Posterior vena cava (tissue), 2 donors: ENCODE measurements around the gene GRK1. TPM values are rescaled to one million over a fixed set of nuclear protein-coding genes. Genes with fewer than 3 reads are reported as not detected.
"Not testable (repeated sequence)": the region's sequence is repeated elsewhere in the genome, so short reads cannot be mapped to it uniquely, and the experiment has no call there.

Experiments used
- DNase-seq: peaks from one replicate; pipeline ENCODE4 v3.0.0-alpha.2; 2020; ENCODE audit warnings: low spot score
- intact Hi-C, 2 donors: fragments of 100-400 bp; cut with DNase I; formaldehyde crosslinking; loops; one replicate each; pipeline versions ENCODE4 v1.14.1 to v1.14.2; 2022 to 2023
- long read RNA-seq, 2 donors: library from polyadenylated mRNA; unstranded; transcript quantifications; one replicate each; pipeline ENCODE4 v2.0.0, GENCODE V29; 2020 to 2021
- total RNA-seq, 2 donors: library from RNA; stranded (reverse); fragmentation: NEBNext Ultra II Directional; extraction: Animal tissue kit (Norgen Biotek cat#: 25700); gene quantifications; one replicate each; pipeline ENCODE4 v1.2.1, GENCODE V29; 2021
- donor health status: DM: yes; HTN: yes; CAD: no.
- donor health status: DM: yes; HTN: yes; CAD: no.

The GRK1 gene
- not detected for total RNA-seq
- long read RNA-seq, donor 1, result 0 reads
- long read RNA-seq, donor 2, result 0 reads

DNA sequence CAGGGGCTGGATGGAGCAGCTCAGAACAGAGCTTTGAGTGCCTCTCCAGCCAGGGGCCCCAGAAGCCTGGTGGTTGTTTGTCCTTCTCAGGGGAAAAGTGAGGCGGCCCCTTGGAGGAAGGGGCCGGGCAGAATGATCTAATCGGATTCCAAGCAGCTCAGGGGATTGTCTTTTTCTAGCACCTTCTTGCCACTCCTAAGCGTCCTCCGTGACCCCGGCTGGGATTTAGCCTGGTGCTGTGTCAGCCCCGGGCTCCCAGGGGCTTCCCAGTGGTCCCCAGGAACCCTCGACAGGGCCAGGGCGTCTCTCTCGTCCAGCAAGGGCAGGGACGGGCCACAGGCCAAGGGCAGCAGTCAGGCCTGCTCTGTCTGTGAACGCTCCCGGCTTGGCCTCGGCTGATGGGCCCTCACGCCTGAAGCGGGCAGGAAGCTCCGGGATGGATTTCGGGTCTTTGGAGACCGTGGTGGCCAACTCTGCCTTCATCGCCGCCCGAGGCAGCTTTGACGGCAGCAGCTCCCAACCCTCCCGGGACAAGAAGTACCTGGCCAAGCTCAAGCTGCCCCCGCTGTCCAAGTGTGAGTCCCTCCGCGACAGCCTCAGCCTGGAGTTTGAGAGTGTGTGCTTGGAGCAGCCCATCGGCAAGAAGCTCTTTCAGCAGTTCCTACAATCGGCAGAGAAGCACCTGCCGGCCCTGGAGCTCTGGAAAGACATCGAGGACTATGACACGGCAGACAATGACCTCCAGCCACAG, at the start of gene GRK1:
Gene GRK1, plus strand, starts transcription at position 269 of the 751 bp plus-strand sequence. Its CDS starts 168 bp downstream, at position 437.
- DNase-seq, result peak; percentile 79
- intact Hi-C loops, result no loop called here

DNA sequence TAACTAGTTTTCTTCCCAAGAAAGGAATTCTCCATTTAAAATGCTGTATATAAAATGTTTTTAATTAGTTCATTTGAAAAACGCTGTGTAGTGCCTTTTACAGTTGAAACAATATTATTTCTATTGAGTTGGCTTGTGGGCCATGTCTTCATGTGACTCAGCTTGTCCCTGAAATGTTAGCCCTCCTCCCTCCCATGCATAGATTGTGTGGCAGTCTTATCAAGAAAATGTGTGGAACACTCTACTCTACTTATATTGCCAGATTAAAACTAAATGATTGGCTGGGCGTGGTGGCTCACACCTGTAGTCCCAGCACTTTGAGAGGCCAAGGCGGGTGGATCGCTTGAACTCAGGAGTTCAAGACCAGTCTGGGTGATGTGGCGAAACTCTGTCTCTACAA, 49.1 kb upstream of the GRK1 start:
- intact Hi-C loops, result no loop called here
- DNase-seq, result peak; percentile 48

DNA sequence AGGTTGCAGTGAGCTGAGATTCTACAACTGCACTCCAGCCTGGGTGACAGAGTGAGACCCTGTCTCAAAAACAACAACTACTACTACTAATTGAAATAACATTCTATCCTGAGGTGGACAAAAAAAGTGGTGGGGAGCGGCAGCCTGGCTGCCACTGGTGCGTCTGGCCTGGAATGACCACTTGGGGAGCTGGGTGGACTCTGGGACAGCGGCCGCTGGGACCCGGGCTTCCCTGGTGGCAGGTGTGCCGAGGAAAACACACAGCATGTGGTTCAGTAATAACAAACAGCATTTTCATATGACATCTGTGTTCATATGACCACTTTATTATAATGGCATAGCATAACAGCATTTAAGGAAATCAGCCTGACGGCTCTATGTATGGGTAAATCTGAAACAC, 48.6 kb upstream of the GRK1 start:
- peak; percentile 47 for DNase-seq
- intact Hi-C loops, result no loop called here

DNA sequence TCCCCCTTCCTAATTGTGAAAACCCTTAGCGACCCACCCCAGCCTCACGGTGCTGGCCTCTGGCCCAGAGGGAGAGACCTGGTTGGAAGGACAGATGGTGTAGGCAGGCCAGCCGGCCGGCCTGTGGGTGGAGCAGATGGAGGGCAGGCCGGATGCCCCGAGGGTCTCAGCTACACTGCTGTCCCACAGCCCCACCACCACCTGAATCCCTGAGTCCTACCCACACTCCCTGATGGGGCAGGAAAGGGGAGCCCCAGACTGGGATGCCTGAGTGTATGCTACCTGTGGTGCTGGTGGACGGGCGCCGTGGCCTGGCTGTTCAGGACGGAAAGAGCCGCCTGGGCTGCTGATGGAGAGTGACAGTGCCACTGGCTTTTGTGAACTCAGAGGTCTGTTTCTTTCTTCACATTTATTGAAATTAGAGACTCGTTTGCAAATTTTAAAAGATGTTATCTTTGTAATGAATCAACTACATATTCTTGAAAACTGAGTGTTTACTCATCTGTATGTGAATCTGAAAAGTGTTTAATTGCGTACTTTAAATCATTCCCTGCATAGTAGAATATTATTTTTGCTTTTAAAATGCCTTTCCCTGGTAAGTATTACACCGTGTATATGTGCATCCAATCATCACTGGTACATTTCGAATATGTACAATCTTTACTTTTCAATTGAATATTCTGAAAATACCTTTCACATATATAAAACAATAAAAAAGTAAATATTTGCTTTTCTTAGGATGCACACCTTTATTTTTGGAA, 46.8 kb upstream of the GRK1 start:
- intact Hi-C loops, result no loop called here
- DNase-seq, result peak; percentile 63

DNA sequence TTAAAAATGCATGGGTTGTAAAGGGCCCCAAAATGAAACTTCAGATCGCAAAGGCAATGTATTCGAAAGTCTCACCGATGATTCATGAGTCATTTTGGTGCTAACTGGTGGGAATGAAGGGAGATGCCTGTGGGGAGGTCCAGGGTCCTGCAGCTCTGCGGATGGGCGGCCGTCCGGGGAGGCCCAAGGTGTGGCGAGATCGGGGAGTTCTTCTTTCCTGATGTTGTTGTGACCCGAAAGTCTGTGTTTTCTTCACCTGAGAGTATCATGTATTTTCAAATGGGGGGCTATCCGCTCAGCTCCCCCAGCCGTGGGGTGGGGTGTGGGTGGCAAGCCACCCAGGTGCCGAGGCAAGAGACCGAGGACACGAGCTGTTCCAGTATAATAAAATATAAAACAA, 46.0 kb upstream of the GRK1 start:
- intact Hi-C loops, result no loop called here
- DNase-seq, result peak; percentile 68

DNA sequence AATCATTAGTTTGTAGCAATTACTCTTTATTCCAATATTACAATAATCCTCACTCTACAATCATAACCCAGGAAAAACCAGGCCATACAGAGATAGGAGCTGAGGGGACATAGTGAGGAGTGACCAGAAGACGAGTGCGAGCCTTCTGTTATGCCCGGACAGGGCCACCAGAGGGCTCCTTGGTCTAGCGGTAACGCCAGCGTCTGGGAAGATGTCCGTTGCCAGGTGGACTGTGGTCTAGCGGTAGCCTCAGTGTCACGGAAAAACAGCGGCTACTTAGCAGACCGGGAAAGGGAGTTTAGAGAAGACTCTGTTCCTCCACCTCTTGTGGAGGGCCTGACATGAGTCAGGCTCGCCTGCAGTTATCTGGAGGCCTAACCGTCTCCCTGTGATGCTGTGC, 45.5 kb upstream of the GRK1 start:
- DNase-seq, result peak; percentile 67
- intact Hi-C loops, result not testable (repeated sequence)

DNA sequence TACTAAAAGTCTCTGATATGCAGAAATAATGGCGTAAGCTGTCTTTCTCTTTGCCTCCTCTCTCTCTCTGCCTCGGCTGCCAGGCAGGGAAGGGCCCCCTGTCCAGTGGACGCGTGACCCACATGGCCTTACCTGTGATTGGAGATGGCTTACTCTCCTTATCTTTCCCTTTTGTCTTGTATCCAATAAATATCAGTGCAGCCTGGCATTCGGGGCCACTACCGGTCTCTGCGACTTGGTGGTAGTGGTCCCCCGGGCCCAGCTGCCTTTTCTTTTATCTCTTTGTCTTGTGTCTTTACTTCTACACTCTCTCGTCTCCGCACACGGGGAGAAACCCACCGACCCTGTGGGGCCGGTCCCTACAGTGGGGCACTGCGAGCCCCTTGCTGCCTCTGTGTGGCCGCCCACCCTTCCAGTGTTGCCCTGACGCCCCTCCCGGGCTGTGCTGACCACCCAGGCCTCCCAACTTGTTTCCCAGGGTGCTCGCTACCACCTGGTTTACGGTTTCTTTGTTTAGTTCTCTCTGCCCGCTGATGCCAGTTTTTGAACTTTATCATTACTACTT, 45.0 kb upstream of the GRK1 start:
- DNase-seq, result peak; percentile 66
- intact Hi-C loops, result not testable (repeated sequence)

DNA sequence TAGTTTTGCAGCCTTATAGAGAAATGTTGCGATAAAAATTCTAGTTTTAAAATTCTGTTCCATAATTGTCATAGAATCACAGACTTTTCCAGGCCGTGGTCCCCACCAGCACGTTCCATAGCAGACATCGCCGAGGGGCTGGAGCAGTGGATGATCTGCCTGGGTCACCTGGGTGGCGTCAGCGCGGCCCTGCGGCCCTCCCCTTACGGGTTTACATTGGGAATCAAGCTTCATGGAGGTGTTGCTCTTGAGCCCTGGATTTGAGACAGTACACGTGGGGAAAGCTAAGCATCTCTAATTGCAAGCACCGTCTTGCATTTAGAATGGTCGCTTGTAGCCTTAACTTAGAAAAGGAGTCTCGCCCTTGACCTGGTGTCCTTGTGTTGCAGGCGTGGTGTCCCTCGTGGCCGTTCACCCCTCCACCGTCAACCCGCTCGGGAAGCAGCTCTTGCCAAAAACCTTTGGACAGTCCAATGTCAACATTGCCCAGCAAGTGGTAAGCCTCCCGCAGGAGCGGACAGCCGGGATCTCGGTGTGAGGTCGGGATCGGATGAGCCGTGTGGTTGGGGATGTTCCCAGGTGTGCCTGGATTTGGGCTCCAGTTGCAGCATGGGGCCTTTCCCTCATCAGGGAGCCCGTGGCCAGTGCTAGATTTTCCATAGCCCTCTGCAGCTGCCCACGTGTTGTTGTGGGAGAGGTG, 44.1 kb upstream of the GRK1 start:
- DNase-seq, result peak; percentile 75
- intact Hi-C loops, result no loop called here

DNA sequence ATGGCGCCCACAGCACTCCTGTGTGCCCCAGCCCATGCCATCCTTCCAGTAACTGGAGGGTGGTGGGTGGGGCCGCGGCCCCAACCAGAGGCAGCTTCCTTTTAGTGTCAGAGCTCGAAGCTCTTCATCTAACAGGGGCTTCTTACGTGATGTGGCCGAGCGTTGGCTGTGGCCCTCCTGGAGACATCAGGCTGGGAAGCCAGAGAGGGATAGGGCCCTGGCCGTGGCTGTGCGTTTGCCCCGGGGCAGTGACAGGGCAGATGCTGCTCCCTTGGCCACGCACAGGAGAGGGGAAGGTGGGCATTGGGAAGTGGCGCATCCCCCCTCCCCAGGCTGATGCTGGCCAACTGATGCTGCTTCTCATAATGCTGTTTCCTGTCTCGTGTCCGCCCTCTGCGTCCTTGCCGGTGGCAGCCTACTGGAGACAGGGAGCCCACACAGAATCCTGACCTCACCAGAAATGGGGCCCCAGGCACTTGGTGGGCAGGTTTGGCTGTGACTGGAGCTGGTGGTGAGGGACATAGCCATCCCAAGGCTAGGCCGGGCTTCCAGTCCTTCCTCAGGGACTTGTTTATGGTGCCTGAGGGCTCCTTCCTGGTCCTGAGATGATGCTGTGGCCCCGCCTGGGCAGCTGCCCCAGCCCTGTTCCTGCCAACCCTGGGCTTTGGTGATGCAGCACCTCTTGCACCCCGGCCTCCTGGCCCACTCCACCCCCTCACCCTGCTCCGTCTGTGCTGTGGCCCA, 43.4 kb upstream of the GRK1 start:
- intact Hi-C loops, result no loop called here
- peak; percentile 77 for DNase-seq

DNA sequence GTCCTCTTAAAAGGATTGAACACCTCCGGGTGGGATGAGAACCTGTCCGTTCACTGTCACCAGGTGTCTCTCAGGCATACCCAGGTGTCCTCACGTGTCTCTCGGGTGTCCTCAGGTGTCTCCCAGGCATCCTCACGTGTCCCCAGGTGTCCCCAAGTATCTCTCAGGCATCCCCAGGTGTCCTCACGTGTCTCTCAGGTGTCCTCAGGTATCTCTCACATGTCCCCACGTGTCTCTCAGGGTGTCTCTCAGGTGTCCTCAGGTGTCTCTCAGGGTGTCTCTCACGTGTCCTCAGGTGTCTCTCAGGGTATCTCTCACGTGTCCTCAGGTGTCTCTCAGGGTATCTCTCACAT, 42.8 kb upstream of the GRK1 start:
- DNase-seq, result no peak

DNA sequence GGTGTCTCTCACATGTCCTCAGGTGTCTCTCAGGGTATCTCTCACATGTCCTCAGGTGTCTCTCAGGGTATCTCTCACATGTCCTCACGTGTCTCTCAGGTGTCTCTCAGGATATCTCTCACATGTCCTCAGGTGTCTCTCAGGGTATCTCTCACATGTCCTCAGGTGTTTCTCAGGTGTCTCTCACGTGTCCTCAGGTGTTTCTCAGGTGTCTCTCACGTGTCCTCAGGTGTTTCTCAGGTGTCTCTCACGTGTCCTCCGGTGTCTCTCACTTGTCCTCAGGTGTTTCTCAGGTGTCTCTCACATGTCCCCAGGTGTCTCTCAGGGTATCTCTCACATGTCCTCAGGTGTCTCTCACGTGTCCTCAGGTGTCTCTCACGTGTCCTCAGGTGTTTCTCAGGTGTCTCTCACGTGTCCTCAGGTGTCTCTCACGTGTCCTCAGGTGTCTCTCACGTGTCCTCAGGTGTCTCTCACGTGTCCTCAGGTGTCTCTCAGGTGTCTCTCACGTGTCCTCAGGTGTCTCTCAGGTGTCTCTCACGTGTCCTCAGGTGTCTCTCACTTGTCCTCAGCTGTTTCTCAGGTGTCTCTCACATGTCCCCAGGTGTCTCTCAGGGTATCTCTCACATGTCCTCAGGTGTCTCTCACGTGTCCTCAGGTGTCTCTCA, 42.2 kb upstream of the GRK1 start:
- intact Hi-C loops, DNase-seq: not testable (repeated sequence)

More for the DNA sequence above, 42.8 kb upstream of the GRK1 start:
- intact Hi-C loops, result no loop called here

DNA sequence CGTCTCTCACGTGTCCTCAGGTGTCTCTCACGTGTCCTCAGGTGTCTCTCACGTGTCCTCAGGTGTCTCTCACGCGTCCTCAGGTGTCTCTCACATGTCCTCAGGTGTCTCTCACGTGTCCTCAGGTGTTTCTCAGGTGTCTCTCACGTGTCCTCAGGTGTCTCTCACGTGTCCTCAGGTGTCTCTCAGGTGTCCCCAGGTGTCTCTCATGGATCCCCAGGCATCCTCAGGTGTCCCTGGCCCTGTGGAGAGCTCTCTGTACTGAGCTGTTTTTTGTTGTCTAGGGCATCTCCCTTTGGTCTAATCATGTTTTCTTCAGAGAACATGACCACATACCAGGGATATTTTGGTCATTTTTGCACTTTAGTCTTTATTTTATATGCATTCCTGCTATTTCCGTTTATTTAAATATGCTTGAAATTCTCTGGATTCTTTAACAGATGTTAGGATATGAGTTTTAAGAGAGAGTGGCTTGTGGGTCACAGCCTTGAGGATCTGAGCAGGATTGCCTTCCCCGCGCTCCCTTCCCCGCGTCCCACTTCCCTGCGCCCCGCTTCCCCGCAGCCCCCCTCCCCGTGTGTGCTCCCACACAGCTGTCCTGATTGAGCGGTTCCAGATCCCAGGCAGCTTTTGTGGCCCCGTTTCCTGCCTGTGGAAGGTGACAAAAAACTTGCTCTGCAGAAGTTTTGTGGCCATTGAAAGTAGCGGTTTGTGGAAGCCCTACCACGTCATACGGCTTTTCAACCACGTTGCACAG, 40.9 kb upstream of the GRK1 start:
- intact Hi-C loops, result no loop called here
- DNase-seq, result peak; percentile 50

DNA sequence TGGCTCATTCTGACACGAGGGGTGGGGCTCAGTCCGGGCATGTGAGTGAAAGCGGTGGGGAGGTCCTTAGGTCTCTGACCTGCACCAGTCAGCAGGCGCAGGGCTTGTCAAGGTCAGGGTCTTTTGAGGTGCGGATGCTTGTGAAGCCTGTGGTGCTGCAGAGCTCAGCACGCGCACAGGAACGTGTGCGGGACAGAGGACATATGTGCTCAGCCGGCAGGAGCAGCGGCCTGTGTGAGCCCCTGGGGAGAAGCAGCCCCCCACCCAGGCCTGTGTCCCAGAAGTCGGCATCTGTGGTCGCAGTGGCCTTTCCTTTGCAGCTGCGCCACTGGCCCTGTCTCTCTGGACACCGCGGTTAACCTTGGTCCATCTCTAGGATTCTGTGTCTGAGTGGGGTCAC, 39.9 kb upstream of the GRK1 start:
- intact Hi-C loops, result no loop called here
- peak; percentile 58 for DNase-seq

DNA sequence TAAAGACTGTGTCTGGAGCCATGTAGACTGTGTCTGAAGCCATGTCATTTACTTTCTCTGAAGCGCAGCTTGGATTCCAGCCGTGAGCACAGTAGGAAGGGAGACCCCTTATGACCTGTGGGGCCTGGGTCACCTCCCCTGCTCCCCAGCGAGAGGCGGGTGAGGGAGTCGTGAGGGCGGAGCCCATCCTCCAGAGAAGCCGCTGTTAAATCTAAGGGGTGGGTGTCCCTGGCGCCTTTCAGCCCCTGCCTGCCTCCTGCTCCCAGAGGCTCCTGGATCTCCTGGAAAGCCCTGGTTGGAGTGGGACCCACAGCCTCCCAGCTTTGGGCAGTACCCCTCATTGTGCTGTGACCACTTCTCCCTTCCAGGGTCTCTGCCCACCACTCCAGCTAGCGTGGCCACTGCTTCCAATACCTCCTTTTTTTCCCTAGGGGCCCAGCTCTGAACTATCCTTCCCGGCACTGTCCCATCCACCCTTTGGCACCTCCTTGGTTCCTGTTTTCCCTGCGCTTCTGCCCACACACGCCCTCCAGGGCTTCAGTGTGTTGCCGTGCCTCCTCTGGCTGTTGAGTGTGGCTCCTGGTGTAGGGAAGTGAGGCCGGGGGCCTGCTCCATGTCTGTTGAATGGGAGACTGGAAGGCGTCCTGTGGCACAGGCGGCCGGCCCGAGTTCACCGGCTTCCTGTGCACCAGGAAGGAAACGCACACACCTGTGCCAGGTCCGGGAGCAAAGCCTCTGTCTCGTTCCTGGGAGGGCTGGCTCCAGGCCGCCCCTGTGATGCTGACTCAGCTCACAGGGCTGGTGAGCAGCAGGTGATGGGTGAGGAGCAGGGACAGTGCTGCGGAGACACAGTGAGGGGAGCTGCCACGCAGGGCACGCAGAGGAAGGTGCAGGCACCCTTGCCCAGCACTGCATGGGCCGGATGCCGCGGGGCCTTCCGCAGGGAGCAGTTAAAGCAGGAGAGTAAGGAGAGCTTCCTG, 38.4 kb upstream of the GRK1 start:
- peak; percentile 64 for DNase-seq
- intact Hi-C loops, result no loop called here

DNA sequence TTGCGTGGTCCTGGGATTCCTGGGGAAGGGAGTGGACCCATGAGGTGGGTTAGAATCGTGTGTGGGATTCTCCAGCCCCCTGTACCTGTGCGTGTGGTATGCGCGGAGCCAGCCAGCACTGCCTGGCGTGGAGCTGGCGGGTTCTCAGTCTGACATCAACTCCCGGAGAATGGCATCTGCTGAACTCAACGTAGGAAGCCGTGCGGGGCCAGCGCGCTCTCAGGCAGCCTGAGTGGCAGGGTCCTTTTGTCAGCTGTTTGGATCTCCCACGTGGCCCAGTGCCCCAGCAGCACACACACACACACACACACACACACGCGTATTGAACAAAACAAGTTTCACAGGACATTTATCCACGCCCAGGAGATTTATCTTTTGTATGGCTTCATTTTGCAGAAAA, 37.2 kb upstream of the GRK1 start:
- intact Hi-C loops, result loop anchor here in 1 of 2 donors (2.0 to 5.0 kb wide), 2 partner anchors 37 to 988 kb away; no protein-coding TSS in a partner anchor
- DNase-seq, result peak; percentile 43

DNA sequence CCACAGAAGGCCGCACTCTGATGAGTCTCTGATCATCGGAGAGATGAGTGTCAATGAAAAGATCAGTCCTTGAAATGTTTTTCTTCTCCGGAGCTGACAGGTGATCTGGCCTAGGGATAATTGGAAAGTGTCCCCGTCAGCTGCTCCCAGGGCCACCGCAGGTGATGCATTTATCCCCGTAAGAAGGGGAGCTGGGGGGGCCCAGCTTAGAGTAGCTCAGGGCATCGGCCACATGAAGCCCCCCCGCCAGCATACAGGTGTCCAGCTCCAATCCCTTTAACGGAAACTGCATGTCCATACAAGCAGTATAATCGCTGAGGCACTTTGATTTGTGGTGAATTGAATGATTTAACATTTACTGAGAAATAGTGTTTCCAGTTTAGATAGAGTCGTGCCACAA, 36.7 kb upstream of the GRK1 start:
- DNase-seq, result peak; percentile 29
- intact Hi-C loops, result loop anchor here in 1 of 2 donors (2.0 to 5.0 kb wide), 2 partner anchors 37 to 988 kb away; no protein-coding TSS in a partner anchor
